ENCODE results near the gene AGAP3. TPM values are rescaled to one million over a fixed set of nuclear protein-coding genes. Genes with fewer than 3 reads are reported as not detected.

Gene AGAP3
- total RNA-seq, 2 donors from 2014 or later: 29.8 to 42.1 TPM

- Histone ChIP-seq H3K9me3 (no peaks in the 10 kb centered on the region), H3K4me3 (peak overlapping the region; percentile 58 to 79), H3K27me3 (no peaks in the 10 kb centered on the region), H3K4me1 (peaks cover 4 to 69% of the 10 kb centered on the region in 2 donors), H3K36me3 (no peaks in the 10 kb centered on the region), H3K27ac (peak overlapping the region; percentile 89 to 90)
- peak in 1 of 2 donors; percentile 67 for TF ChIP-seq CTCF (IDR thresholded peaks at IDR 0.05)
- no peak for DNase-seq (ENCODE audit: low spot score)
These were observed 1.2 kb downstream of the AGAP3 start for GRCh38 chr7:151087245-151088018.

GRCh38 chr7:151088019-151088855 is 2.0 kb downstream of the AGAP3 start:
- no peak for TF ChIP-seq CTCF (IDR thresholded peaks at IDR 0.05)
- Histone ChIP-seq H3K27me3 (no peaks in the 10 kb centered on the region), H3K27ac (peak overlapping the region; percentile 89 to 90), H3K36me3 (no peaks in the 10 kb centered on the region), H3K4me1 (peaks cover 4 to 64% of the 10 kb centered on the region in 2 donors), H3K9me3 (no peaks in the 10 kb centered on the region), H3K4me3 (peak overlapping the region; percentile 58 to 79)
- DNase-seq (ENCODE audit: low spot score): no peak

- H3K4me1 ChIP-seq: peaks cover 4 to 57% of the 10 kb centered on the region in 2 donors
- H3K36me3 ChIP-seq: no peaks in the 10 kb centered on the region
- DNase-seq (ENCODE audit: low spot score): peak; percentile 88
These were observed 2.8 kb downstream of the AGAP3 start for GRCh38 chr7:151088856-151089699.

GRCh38 chr7:151089893-151090730 is 3.8 kb downstream of the AGAP3 start:
- Histone ChIP-seq H3K36me3 (no peaks in the 10 kb centered on the region), H3K4me3 (peak overlapping the region in 1 of 2 donors; percentile 79), H3K27ac (peak overlapping the region; percentile 89 to 90), H3K4me1 (peaks cover 4 to 51% of the 10 kb centered on the region in 2 donors), H3K9me3 (no peaks in the 10 kb centered on the region), H3K27me3 (no peaks in the 10 kb centered on the region)
- no peak for TF ChIP-seq CTCF (IDR thresholded peaks at IDR 0.05)
- DNase-seq (ENCODE audit: low spot score): no peak

More at GRCh38 chr7:151088856-151089699, 2.8 kb downstream of the AGAP3 start:
- TF ChIP-seq CTCF (IDR thresholded peaks at IDR 0.05): no peak
- H3K27me3 ChIP-seq: no peaks in the 10 kb centered on the region
- no peaks in the 10 kb centered on the region for H3K9me3 ChIP-seq
- peak overlapping the region; percentile 89 to 90 for H3K27ac ChIP-seq
- peak overlapping the region; percentile 4 to 79 for H3K4me3 ChIP-seq

- H3K4me1 ChIP-seq: peaks cover 4 to 43% of the 10 kb centered on the region in 2 donors
- no peak for TF ChIP-seq CTCF (IDR thresholded peaks at IDR 0.05)
- H3K27ac ChIP-seq: no peak overlapping the region
These were observed 4.7 kb downstream of the AGAP3 start for GRCh38 chr7:151091003-151091402.

More at GRCh38 chr7:151091003-151091402, 4.7 kb downstream of the AGAP3 start:
- Histone ChIP-seq H3K9me3 (no peaks in the 10 kb centered on the region), H3K36me3 (no peaks in the 10 kb centered on the region), H3K4me3 (no peak overlapping the region), H3K27me3 (no peaks in the 10 kb centered on the region)
- no peak for DNase-seq (ENCODE audit: low spot score)

Measured in right atrium auricular region (tissue), 2 donors.